ENCODE data around the gene CAND2.
"Not testable (repeated sequence)": the region's sequence is repeated elsewhere in the genome, so short reads cannot be mapped to it uniquely, and the experiment has no call there.

The CAND2 gene

DNA sequence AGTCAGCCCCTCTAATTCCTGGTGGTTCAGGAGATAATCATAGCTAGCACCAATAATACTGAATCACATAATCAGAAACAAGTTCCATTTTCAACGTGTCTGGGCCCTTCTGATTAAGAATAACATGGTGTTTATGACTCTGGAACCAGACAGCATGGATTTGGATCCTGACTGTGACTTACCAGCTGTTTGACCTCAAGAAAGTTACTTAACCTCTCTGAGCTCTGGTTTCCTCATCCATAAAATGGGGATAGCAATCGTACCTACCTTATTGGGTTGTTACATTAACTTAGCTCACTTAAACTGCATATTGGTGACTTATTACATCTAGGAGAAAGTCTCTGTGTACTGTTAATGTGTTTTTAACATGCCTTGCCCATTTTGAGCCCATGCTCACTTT lies 26.7 kb upstream of the CAND2 start:
- no peak for DNase-seq (ENCODE audit: low read depth in 1 of 2, low spot score in 1 of 2)

- no peak for DNase-seq (ENCODE audit: low read depth in 1 of 2, low spot score in 1 of 2)
Observed at GRCh38 chr3:12771236-12771635, 25.2 kb upstream of the CAND2 start.

- no peak for DNase-seq (ENCODE audit: low read depth in 1 of 2, low spot score in 1 of 2)
Observed at GRCh38 chr3:12772462-12772861, 24.0 kb upstream of the CAND2 start.

- no peak for DNase-seq (ENCODE audit: low read depth in 1 of 2, low spot score in 1 of 2)
Observed at GRCh38 chr3:12773030-12773709, 23.3 kb upstream of the CAND2 start.

- DNase-seq (ENCODE audit: low read depth in 1 of 2, low spot score in 1 of 2), result no peak
Observed at GRCh38 chr3:12773710-12774086, 22.8 kb upstream of the CAND2 start.

GRCh38 chr3:12774619-12775018 lies 21.9 kb upstream of the CAND2 start:
- no peak for DNase-seq (ENCODE audit: low read depth in 1 of 2, low spot score in 1 of 2)

DNA sequence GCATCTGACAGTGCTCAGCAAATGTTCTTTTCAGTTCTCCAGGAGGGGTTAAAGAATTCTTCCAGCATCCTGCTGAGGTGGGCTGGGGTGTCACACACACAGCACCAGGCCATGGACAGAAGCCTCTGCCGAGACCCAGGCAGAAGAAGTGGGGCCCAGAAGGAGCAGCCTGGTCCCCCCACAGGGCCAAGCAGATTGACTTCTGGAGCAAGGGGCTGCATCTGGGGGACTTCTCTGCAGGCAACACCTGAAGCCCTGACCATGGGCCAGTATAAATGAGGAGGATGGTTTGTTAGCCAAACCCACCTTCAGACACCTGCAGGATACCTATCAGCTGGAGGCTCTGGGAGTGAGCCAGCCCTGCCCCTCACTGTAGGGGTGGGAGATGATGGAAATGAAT lies 21.3 kb upstream of the CAND2 start:
- DNase-seq (ENCODE audit: low read depth in 1 of 2, low spot score in 1 of 2), result no peak

DNA sequence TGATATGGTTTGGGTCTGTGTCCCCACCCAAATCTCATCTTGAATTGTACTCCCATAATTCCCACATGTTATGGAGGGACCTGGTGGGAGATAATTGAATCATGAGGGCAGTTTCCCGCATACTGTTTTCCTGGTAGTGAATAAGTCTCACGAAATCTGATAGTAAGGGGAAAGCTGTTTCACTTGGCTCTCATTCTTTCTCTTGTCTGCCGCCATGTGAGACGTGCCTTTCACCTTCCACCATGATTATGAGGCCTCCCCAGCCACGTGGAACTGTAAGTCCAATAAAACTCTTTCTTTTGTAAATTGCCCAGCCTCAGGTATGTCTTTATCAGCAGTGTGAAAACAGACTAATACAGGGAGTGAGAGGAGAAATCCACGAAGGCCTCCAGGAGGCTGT lies 20.5 kb upstream of the CAND2 start:
- DNase-seq (ENCODE audit: low read depth in 1 of 2, low spot score in 1 of 2), result not testable (repeated sequence)

- DNase-seq (ENCODE audit: low read depth in 1 of 2, low spot score in 1 of 2), result no peak
Observed at GRCh38 chr3:12777171-12777570, 19.3 kb upstream of the CAND2 start.

DNA sequence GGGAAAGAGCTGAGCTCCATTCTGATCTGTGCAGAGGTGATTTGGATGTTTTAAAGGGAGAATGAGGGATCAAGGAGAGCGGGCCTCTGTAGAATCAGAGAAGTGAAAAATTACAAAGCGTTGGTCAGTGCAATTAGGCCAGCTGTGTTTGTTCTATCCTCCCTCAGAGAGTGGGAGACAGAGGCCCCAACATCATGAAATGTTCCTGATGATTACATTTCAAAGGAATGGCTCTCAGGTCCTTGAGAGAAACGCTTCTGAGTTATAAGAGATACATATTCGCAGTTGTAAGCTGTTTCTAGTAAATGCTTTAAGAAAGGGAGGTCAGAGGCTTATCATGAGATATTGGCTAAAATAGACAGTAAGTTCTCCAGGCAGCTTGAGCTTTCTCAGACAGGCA lies 15.7 kb upstream of the CAND2 start:
- DNase-seq (ENCODE audit: low read depth in 1 of 2, low spot score in 1 of 2), result no peak

GRCh38 chr3:12782172-12782815 lies 14.2 kb upstream of the CAND2 start:
- no peak for DNase-seq (ENCODE audit: low read depth in 1 of 2, low spot score in 1 of 2)

DNA sequence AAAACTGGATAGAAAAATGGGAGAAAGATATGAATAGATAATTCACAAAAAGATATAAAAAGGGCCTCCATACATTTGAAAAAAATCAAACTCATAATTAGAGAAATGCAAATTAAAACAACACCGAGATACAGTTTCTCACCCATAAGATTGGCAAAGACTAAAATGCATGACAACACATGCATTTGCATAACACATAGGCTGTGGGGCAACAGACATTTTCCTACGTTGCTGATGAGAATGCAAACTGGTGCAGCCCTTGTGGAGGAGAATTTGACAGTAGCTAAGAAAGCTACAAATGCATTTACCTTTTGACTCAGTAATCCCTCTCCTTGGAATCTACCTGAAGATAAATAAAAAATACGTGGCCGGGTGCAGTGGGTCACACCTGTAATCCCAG lies 11.4 kb upstream of the CAND2 start:
- DNase-seq (ENCODE audit: low read depth in 1 of 2, low spot score in 1 of 2), result no peak

DNA sequence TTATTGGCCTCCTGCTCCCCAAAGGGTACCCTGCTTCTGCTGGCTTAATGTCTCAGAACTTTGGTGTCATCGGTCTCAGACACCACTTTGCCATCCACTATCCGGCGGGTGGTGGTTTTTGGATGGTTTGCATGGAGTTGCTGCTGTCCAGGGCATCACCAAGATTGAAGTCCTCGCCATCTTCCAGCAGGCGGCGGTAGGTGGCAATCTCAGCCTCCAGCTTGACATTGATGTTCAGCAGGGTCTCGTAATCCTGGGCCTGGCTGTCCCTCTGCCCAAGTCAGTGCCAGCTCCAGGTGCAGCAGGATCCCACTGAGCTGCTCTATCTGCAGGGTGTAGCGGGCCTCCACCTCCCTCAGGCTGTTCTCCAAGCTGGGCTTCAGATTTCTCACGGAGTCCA lies 9.1 kb upstream of the CAND2 start:
- DNase-seq (ENCODE audit: low read depth in 1 of 2, low spot score in 1 of 2), result peak; percentile 21 to 53

- DNase-seq (ENCODE audit: low read depth in 1 of 2, low spot score in 1 of 2), result not testable (repeated sequence)
Observed at GRCh38 chr3:12787967-12788690, 8.4 kb upstream of the CAND2 start.

GRCh38 chr3:12791430-12791829 lies 5.0 kb upstream of the CAND2 start:
- DNase-seq (ENCODE audit: low read depth in 1 of 2, low spot score in 1 of 2), result no peak

DNA sequence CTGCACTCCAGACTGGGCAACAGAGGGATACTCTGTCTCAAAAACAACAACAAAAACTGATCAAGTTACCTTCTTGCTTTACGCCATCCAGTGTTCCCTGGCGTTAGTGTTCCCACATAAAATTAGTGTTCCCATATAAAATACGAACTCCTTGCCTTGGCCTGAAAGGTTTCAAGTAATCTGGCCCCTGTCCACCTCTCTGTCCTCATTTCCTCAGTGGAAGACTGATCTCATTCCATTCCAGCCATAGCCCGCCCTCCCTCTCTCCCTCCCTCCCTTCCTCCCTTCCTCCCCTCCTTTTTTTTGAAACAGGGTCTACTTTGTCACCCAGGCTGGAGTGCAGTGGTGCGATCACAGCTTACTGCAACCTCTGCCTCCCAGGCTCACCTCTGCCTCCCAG lies 2.8 kb upstream of the CAND2 start:
- no peak for DNase-seq (ENCODE audit: low read depth in 1 of 2, low spot score in 1 of 2)

DNA sequence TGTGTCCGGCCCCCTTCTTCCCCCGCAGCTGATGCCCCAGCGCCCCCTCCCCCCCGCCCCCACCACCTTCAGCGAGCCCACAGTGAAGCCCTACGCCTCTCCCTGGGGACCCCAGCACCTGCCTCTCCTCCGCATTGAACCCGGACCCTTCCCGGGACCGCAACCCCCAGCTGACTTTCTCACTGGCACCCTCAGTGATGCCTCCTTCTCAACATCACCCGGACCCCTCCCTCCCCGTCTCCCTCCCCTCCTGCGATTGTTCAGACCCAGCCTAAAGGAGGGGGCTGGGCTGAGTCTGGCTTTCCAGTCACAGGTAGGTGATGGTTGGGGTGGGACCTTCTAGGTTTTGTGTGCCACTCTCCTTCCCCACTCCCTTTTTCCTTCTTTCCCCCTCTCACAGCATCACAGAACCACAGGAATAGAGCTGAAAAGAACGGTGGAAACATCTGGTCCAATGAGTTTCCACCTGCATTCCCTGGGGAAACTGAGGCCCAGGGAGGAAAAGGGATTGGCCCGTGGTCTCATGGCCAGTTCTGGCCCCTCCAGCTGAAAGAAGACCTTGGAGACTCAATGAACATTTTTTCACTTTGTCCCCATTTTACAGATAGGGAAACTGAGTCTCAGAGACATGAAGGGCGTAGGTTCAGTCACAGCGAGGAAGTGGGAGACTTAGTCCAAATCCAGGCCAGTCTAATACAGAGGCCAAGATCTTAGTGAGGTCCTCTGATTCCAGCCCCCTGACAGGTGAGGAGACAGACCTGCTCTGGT lies 828 bp downstream of the CAND2 start:
- no peak for DNase-seq (ENCODE audit: low read depth in 1 of 2, low spot score in 1 of 2)

- no peak for DNase-seq (ENCODE audit: low read depth in 1 of 2, low spot score in 1 of 2)
Observed at GRCh38 chr3:12797892-12798558, 1.5 kb downstream of the CAND2 start.

- no peak for DNase-seq (ENCODE audit: low read depth in 1 of 2, low spot score in 1 of 2)
Observed at GRCh38 chr3:12798559-12799179, 2.2 kb downstream of the CAND2 start.

DNA sequence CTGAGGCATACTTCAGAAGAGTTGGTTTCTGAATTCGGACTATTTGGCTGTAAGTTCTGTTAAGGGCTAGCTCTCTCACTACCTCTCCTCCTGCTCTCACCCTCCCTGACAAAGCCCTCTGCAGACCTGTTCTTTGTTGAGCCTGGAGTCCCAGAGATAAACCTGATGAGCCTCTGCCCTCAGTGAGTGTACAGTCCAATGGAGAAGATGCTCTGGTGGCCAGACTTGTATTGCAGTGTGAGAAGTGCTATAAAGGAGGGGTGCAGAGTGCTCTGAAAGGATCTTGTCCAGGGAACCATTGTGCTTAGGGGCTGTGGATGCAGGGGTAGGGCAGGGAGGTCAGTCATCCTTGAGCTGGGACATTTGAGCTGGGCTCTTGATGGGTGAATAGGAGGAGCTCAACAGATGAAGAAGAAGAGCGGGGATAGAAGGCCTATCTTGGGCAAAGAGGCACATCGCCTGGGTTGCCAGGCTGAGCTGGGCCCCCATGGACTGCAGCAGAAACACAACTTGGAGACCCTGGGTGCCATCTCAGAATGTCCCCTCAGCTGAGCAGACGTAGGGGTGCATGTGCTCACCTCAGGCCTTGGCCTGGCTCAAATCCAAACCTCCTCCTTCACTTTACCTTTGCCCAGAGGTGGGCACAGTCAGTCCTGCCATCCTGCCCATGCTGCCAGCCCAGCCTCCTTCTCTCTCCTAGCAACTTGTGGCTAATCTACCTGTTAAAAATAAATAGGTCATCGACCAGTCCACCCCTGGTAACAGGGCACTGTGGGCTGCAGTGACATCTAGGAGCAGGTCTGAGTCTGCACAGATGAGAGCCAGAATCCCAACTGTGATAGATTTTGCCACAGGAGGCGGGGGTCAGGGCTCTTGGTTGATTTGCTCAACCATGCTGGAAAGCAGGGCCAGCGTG lies 3.3 kb downstream of the CAND2 start:
- DNase-seq (ENCODE audit: low read depth in 1 of 2, low spot score in 1 of 2), result no peak
